ENCODE results near the gene FGF8.

DNA sequence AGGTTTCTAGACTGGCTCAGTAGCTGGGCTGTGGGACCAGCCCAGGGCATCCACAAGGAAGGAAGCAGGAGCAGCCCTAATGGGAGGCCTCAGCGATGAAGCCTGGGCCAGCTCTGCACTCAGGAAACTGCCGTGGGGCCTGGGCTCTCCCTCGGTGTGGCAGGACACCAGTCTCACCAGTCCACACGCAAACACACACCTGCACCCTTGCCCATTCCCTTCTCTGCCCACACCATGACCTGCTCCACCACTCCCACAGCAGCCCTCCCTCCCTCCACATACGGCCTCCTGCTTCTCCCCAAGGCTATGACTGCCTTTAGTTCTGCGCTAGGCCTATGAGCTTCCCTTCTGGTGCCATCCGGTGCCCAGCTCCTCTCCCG, 7.1 kb downstream of the FGF8 start:
- no peak for TF ChIP-seq ESRRG (CRISPR knock-in tag; IDR thresholded peaks at IDR 0.05)
- TF ChIP-seq, protein P1, sequence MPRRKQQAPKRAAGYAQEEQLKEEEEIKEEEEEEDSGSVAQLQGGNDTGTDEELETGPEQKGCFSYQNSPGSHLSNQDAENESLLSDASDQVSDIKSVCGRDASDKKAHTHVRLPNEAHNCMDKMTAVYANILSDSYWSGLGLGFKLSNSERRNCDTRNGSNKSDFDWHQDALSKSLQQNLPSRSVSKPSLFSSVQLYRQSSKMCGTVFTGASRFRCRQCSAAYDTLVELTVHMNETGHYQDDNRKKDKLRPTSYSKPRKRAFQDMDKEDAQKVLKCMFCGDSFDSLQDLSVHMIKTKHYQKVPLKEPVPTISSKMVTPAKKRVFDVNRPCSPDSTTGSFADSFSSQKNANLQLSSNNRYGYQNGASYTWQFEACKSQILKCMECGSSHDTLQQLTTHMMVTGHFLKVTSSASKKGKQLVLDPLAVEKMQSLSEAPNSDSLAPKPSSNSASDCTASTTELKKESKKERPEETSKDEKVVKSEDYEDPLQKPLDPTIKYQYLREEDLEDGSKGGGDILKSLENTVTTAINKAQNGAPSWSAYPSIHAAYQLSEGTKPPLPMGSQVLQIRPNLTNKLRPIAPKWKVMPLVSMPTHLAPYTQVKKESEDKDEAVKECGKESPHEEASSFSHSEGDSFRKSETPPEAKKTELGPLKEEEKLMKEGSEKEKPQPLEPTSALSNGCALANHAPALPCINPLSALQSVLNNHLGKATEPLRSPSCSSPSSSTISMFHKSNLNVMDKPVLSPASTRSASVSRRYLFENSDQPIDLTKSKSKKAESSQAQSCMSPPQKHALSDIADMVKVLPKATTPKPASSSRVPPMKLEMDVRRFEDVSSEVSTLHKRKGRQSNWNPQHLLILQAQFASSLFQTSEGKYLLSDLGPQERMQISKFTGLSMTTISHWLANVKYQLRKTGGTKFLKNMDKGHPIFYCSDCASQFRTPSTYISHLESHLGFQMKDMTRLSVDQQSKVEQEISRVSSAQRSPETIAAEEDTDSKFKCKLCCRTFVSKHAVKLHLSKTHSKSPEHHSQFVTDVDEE (CRISPR knock-in tag; IDR thresholded peaks at IDR 0.05): no peak
- TF ChIP-seq ZFP3 (CRISPR knock-in tag; IDR thresholded peaks at IDR 0.05): no peak
- no peak for TF ChIP-seq ZNF8 (CRISPR knock-in tag; IDR thresholded peaks at IDR 0.05)
- TF ChIP-seq, protein P2, sequence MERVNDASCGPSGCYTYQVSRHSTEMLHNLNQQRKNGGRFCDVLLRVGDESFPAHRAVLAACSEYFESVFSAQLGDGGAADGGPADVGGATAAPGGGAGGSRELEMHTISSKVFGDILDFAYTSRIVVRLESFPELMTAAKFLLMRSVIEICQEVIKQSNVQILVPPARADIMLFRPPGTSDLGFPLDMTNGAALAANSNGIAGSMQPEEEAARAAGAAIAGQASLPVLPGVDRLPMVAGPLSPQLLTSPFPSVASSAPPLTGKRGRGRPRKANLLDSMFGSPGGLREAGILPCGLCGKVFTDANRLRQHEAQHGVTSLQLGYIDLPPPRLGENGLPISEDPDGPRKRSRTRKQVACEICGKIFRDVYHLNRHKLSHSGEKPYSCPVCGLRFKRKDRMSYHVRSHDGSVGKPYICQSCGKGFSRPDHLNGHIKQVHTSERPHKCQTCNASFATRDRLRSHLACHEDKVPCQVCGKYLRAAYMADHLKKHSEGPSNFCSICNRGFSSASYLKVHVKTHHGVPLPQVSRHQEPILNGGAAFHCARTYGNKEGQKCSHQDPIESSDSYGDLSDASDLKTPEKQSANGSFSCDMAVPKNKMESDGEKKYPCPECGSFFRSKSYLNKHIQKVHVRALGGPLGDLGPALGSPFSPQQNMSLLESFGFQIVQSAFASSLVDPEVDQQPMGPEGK (CRISPR knock-in tag; IDR thresholded peaks at IDR 0.05; ENCODE audit: borderline replicate concordance): no peak
